VCaP (cell line): ENCODE measurements around the gene PRRG3.

Experiments
- H3K27ac ChIP-seq: fragments of 450-650 bp; 2 replicates; pipeline ENCODE4 v1.5.1; 2017
- CTCF ChIP-seq: fragments of 450-650 bp; conservative IDR thresholded peaks from 2 replicates; pipeline ENCODE4 v1.5.1; 2017; ENCODE audit warnings: mild to moderate bottlenecking, moderate library complexity

Gene PRRG3

DNA sequence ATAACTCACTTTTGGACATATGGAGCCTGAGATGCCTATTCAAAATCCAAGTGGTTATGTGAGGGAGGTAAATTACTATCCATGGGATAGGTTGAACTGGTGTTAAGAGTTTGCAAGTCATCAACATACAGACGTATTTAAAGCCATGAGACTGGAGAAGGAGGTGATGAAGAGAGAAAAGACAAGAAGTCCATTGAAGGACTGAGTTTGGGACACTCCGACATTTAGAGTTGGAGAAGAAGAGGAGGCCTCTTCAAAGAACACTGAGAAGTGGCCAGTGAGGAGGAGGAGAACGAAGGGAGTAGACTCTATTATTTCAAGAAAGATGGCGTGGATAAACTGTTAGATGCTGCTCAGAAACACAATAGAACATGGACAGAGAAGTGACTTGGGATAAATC, 39.2 kb downstream of the PRRG3 start, which contains the start of gene CNGA2:
CNGA2 (plus strand) TSS at position 301 of the 400 bp plus-strand sequence. CDS start 3,738 bp downstream, outside the sequence.
- no peak for TF ChIP-seq CTCF
- no peak within 1 kb of the TSS for H3K27ac ChIP-seq

GRCh38 chrX:151735219-151735618, 40.0 kb downstream of the PRRG3 start:
- no peak overlapping the region for H3K27ac ChIP-seq
- no peak for TF ChIP-seq CTCF

- TF ChIP-seq CTCF, result no peak
- H3K27ac ChIP-seq, result no peak overlapping the region
These were observed 41.4 kb downstream of the PRRG3 start for GRCh38 chrX:151736685-151737084.

DNA sequence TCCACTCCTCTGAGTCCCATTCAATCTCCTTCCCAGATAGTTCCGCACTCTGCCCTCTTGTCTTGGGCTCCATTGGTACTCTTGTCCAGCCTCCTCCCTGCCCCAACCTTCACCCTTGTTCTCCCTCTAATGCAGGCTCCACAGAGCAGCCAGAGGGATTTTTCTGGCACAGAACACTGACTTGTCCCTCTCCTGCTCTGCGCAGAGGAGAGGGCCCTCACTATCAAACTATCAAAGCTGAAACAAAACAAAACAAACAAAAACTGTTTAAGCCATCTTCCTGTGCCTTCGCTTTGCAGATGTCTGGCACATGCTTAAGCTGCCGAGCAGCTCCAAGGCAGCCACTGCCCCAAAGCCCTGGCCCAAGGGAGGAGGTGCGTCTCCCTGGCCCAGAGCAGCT, 42.2 kb downstream of the PRRG3 start:
- H3K27ac ChIP-seq, result no peak overlapping the region
- no peak for TF ChIP-seq CTCF

DNA sequence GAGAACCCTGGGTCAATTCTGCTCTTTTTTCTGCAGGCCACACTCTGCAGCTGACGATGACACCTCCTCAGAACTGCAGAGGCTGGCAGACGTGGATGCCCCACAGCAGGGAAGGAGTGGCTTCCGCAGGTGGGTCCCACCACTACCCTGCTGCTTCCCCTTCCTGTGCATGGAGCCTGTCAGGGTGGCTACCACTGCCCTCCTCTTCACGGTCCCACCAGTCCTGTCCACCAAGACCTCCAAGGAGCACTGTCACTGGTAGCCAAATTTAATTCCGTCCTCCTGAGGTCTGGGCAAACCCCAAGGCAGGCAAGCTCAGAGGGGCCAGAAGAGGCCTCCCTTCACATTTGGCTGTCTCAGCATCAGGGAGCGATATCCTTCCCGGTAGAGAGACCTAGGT, 43.5 kb downstream of the PRRG3 start:
- H3K27ac ChIP-seq, result no peak overlapping the region
- no peak for TF ChIP-seq CTCF

- TF ChIP-seq CTCF, result no peak
- no peak overlapping the region for H3K27ac ChIP-seq
These were observed 46.3 kb downstream of the PRRG3 start for GRCh38 chrX:151741606-151742005.

GRCh38 chrX:151742311-151742710, 47.1 kb downstream of the PRRG3 start:
- no peak for TF ChIP-seq CTCF
- no peak overlapping the region for H3K27ac ChIP-seq
